ENCODE results near the gene WNT9B.

Gene WNT9B

DNA sequence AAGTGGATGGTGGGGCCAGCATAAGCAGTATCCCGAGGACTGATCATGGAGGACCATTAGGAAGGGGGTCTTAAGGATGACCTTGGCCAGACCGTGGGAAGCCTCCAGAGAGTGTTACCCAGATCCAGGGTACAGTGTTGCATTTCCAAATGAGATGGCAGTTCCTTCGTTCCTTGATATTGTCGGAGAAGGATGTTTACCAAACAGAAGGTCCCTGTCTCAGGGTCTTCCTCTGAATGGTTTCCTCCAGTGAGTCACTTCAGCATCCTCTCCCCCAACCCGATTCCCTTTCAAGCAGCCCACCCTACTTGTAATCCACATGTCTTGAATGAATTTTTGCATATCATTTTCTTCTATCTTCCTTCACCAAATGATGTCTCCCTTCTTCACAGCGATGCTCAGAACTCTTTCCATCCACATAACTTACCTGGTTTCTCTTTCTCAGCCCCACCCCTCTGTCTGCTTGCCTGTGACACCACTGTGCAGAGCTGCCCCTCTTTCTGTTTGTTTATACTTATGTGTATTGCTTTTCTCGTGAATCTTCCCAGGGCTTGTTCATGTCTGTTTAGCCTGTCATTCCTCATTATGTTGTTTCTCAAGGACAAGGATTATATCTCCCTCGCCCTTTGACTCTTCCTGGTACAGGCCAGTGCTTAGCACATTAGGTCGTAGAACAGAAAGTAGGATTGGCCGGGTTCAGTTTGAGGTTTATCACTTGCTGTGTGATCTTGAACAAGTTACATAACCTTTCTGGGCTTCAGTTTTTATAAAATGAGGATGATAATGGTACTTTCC is 77.3 kb downstream of the WNT9B start:
- Histone ChIP-seq H3K27me3 (ENCODE audit: insufficient read depth, poor library complexity, severe bottlenecking) (no peaks in the 10 kb centered on the region), H3K27ac (replicated peaks) (no peak overlapping the region), H3K4me3 (replicated peaks; ENCODE audit: insufficient read depth, low read length) (no peak overlapping the region)
- no peak for DNase-seq (ENCODE audit: low read depth in 1 of 2, low spot score in 1 of 2)
- TF ChIP-seq, protein P1, sequence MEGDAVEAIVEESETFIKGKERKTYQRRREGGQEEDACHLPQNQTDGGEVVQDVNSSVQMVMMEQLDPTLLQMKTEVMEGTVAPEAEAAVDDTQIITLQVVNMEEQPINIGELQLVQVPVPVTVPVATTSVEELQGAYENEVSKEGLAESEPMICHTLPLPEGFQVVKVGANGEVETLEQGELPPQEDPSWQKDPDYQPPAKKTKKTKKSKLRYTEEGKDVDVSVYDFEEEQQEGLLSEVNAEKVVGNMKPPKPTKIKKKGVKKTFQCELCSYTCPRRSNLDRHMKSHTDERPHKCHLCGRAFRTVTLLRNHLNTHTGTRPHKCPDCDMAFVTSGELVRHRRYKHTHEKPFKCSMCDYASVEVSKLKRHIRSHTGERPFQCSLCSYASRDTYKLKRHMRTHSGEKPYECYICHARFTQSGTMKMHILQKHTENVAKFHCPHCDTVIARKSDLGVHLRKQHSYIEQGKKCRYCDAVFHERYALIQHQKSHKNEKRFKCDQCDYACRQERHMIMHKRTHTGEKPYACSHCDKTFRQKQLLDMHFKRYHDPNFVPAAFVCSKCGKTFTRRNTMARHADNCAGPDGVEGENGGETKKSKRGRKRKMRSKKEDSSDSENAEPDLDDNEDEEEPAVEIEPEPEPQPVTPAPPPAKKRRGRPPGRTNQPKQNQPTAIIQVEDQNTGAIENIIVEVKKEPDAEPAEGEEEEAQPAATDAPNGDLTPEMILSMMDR (IDR thresholded peaks at IDR 0.05; ENCODE audit: insufficient read depth, low read length) = no peak
- no peak for TF ChIP-seq GABPA (IDR thresholded peaks at IDR 0.05; ENCODE audit: low read depth)
- TF ChIP-seq SPI1 (IDR thresholded peaks at IDR 0.05; ENCODE audit: borderline replicate concordance, low read depth) = no peak
- no peak for TF ChIP-seq POLR2AphosphoS5 (IDR thresholded peaks at IDR 0.05; ENCODE audit: low read depth)
- TF ChIP-seq, protein P2, sequence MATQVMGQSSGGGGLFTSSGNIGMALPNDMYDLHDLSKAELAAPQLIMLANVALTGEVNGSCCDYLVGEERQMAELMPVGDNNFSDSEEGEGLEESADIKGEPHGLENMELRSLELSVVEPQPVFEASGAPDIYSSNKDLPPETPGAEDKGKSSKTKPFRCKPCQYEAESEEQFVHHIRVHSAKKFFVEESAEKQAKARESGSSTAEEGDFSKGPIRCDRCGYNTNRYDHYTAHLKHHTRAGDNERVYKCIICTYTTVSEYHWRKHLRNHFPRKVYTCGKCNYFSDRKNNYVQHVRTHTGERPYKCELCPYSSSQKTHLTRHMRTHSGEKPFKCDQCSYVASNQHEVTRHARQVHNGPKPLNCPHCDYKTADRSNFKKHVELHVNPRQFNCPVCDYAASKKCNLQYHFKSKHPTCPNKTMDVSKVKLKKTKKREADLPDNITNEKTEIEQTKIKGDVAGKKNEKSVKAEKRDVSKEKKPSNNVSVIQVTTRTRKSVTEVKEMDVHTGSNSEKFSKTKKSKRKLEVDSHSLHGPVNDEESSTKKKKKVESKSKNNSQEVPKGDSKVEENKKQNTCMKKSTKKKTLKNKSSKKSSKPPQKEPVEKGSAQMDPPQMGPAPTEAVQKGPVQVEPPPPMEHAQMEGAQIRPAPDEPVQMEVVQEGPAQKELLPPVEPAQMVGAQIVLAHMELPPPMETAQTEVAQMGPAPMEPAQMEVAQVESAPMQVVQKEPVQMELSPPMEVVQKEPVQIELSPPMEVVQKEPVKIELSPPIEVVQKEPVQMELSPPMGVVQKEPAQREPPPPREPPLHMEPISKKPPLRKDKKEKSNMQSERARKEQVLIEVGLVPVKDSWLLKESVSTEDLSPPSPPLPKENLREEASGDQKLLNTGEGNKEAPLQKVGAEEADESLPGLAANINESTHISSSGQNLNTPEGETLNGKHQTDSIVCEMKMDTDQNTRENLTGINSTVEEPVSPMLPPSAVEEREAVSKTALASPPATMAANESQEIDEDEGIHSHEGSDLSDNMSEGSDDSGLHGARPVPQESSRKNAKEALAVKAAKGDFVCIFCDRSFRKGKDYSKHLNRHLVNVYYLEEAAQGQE (IDR thresholded peaks at IDR 0.05; ENCODE audit: insufficient replicate concordance, low read depth) = no peak

DNA sequence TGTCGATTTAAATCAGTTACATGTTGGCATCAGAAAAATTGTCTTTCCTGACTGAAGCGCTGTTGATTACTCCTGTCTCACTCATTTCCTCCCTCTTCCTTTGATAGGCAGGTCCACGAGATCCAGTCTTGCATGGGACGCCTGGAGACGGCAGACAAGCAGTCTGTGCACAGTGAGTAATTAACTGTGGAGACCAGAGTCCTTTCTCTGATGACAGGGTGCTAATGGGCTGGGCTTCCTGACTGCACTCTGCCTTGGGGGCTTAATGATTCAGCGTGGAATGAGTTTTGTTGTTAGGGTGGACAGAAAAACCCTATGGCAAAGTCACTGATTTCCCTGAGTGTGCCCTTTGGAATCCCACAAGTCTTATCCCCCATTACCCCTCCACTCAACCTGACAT is 78.0 kb downstream of the WNT9B start:
- Histone ChIP-seq H3K27me3 (ENCODE audit: insufficient read depth, poor library complexity, severe bottlenecking) (no peaks in the 10 kb centered on the region), H3K4me3 (replicated peaks; ENCODE audit: insufficient read depth, low read length) (no peak overlapping the region), H3K27ac (replicated peaks) (no peak overlapping the region)
- TF ChIP-seq, protein P1 (IDR thresholded peaks at IDR 0.05; ENCODE audit: insufficient read depth, low read length) = no peak
- TF ChIP-seq POLR2AphosphoS5 (IDR thresholded peaks at IDR 0.05; ENCODE audit: low read depth) (no peak), SPI1 (IDR thresholded peaks at IDR 0.05; ENCODE audit: borderline replicate concordance, low read depth) (no peak), GABPA (IDR thresholded peaks at IDR 0.05; ENCODE audit: low read depth) (no peak)
- TF ChIP-seq, protein P2 (IDR thresholded peaks at IDR 0.05; ENCODE audit: insufficient replicate concordance, low read depth) = no peak
- no peak for DNase-seq (ENCODE audit: low read depth in 1 of 2, low spot score in 1 of 2)

DNA sequence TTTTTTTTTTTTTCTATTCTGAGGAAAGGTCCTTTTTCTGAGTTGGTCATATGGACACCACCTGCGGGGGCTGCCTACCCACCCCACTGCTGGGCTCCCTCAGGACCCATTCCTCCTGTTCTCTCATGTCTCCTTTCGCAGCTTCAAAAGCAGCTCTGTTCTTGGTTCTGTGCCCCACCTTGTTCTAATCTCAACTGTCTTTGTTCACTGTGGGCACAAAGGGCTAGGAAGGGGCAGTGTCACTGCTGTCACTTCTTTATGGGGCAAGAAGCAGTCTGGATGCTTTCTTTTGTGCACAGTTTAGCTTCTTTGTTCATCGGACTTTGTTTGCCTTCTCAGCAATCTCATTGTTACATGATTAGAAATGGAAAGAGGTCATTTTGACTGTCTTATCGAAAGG is 78.7 kb downstream of the WNT9B start:
- Histone ChIP-seq H3K27ac (replicated peaks) (no peak overlapping the region), H3K27me3 (ENCODE audit: insufficient read depth, poor library complexity, severe bottlenecking) (no peaks in the 10 kb centered on the region), H3K4me3 (replicated peaks; ENCODE audit: insufficient read depth, low read length) (no peak overlapping the region)
- TF ChIP-seq POLR2AphosphoS5 (IDR thresholded peaks at IDR 0.05; ENCODE audit: low read depth) (no peak), SPI1 (IDR thresholded peaks at IDR 0.05; ENCODE audit: borderline replicate concordance, low read depth) (no peak), GABPA (IDR thresholded peaks at IDR 0.05; ENCODE audit: low read depth) (no peak)
- TF ChIP-seq, protein P2 (IDR thresholded peaks at IDR 0.05; ENCODE audit: insufficient replicate concordance, low read depth) = no peak
- TF ChIP-seq, protein P1 (IDR thresholded peaks at IDR 0.05; ENCODE audit: insufficient read depth, low read length) = no peak
- DNase-seq (ENCODE audit: low read depth in 1 of 2, low spot score in 1 of 2) = no peak

Measured in HL-60 (cell line).